ENCODE results near the gene GHITM.
A peak's percentile ranks its signal among the peaks of the same experiment; 100 is the strongest.
"Not testable (repeated sequence)": the region's sequence is repeated elsewhere in the genome, so short reads cannot be mapped to it uniquely, and the experiment has no call there.

The GHITM gene

DNA sequence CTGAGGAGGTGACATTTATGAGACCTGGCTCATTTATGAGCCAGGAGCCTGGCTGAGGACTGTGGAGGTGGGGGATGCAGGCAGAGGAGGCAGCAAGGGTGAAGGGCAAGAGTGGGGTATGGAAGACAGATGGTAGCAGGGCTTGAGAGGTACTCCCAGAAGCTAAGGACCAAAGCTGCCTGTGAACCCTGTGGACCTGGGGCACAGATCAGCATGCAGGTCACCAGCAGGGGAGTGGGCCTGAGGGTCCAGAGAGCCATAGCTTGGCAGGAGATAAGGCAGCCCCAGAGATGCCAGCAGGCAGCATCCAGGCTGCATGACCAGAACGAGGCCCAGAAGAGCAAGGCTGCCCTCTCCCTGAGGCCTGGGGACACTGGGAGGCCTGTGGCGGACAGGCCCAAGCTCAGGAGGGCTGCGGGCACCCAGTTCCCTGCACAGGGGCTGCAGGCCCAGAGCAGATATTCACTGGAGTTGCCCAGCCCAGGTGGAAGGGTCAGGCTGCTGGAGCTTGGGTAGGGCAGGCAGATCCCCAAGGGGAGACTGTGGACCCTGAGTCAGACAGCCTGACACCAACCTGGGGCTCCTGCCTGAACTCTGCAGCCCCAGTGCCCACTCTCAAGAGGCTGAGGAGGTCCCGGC is 37.6 kb downstream of the GHITM start:
- DNase-seq (ENCODE audit: low read depth in 3 of 3), result no peak

DNA sequence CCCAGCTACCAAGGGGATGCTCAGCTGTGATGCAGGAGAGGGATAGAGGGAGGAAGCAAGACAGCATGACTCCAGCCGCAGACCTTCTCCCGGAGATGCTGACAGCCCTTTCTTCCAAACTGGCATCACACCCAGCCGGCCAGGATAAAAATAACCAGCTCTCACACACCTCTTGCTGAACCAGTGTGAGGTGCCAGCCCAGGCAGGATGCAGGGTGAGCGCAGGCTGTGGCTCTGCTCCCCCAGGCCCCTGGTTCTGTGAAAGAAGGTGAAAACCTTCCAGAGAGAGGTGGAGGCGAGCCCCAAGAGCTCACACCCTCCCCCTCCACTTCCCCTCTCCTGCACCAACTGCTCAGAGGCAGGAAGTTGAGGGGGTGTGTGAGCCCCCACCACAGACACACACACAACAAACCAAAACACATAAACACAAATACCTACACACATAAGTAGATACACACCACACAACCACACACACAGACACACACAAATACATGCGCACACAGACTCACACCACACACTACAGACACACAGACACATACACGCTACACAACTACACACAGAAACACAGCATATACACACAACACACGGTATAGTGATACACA is 38.3 kb downstream of the GHITM start:
- DNase-seq (ENCODE audit: low read depth in 3 of 3), result peak in 1 of 3 experiments; percentile 11

DNA sequence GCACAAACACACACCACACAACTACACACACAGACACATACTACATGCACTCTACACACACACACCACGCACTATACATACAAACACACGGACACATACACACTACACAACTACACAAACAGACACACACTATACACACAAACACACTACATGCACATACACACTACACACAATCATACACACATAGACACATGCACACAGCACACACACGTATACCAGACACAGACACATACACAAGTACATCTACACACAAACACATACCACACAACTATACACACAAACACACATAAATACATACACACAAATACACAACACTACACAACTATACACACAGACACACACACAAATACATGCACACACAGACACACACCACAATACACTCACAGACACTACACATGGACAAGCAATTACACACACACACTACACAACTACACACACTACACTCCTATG is 38.9 kb downstream of the GHITM start:
- no peak for DNase-seq (ENCODE audit: low read depth in 3 of 3)

DNA sequence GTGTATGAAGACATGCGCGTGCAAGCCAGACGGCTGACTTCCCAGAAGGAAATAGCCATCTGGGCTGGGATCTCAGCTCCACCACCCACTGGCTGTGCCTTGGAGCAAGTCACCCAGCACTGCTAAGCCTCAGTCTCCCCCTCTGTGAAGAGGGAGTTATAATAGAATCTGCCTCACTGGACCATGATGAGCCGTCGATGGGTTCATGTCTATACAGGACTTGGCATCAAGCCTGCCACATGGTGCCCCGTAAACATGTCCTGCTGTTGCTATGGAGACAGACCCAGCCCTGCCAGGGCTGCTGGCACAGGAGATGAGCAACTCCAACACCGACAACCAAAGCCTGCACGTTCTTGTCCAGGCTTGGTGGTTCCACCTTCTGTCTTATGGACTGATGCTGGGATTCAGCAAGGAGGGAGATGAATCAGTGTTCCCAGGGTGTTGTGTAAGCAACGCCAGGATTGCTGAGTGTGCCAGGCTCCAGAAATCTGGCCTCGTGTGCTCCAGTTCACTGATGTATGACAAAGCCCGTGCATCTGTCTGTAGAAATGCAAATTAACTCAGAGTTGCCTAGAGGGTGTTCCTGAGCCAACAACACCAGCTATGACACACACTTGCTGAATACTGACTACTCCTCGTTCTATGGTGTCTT is 39.9 kb downstream of the GHITM start:
- DNase-seq (ENCODE audit: low read depth in 3 of 3), result no peak

DNA sequence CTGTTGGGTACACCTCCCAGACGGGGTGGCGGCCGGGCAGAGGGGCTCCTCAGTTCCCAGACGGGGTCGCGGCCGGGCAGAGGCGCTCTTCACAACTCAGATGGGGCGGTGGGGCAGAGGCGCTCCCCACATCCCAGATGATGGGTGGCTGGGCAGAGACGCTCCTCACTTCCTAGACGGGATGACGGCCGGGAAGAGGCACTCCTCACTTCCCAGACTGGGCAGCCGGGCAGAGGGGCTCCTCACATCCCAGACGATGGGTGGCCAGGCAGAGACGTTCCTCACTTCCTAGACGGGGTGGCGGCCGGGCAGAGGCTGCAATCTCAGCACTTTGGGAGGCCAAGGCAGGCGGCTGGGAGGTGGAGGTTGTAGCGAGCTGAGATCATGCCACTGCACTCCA is 41.1 kb downstream of the GHITM start:
- DNase-seq (ENCODE audit: low read depth in 3 of 3), result not testable (repeated sequence)

DNA sequence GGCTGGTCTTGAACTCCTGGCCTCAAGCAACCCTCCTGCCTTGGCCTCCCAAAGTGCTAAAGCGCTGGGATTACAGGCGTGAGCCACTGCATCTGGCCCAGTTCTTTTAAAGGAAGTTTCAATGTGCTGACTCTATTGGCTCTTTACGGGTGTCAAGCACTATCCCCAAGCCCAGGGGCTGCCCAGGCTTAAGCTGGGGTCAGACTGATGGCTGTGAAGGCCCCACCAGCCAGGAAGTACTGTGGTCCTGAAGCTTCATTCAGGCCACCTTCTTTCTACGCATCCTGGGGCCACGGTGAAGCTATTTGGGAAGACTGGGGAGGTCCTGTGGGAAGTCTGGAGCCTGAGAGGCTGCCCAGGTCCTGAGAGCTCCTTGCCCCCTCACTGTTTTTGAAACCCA is 42.3 kb downstream of the GHITM start:
- no peak for DNase-seq (ENCODE audit: low read depth in 3 of 3)

DNA sequence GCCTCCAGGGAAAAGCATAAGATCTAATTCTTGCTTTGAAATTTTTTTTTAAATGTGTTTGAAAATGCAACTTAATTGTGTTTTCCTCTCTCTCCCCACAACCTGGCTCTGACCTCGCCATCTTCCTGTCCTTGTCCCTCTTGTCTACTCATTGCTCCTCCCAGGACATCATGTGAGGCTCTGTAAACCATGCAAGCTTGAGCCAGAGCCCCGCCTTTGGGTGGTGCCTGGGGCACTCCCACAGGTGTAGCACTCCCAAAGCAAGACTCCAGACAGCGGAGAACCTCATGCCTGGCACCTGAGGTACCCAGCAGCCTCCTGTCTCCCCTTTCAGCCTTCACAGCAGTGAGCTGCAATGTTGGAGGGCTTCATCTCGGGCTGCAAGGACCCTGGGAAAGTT is 45.2 kb downstream of the GHITM start:
- no peak for DNase-seq (ENCODE audit: low read depth in 3 of 3)

DNA sequence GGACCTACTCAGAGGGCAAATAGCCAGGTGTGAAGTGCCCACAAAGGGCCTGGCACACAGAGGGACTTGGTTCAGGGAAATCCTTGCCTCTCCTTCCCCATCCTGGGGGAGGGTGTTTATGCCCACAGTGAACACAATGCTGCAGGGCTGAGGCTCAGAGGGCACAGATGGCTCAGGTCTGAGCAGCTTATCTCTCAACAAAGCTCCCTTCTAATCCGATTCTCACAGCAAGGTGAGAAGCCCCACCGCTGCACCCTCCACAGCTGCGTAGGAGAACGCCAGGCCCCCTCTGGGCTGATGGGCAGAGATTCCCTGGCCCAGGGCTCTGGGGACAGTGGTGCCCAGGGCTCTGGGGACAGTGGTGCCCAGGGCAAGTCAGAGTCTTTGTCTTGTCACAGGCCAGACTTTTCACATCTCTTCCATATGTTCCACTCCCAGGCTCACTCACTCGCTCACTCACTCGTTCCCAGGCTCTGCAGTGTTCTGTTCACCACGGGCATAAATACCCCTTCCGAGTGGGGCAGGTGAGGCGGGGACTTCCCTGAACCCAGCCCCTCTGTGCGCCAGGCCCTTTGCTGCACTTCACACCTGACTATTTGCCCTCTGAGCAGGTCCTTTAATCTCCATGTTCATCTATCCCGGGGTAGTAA is 46.3 kb downstream of the GHITM start:
- DNase-seq (ENCODE audit: low read depth in 3 of 3), result no peak

DNA sequence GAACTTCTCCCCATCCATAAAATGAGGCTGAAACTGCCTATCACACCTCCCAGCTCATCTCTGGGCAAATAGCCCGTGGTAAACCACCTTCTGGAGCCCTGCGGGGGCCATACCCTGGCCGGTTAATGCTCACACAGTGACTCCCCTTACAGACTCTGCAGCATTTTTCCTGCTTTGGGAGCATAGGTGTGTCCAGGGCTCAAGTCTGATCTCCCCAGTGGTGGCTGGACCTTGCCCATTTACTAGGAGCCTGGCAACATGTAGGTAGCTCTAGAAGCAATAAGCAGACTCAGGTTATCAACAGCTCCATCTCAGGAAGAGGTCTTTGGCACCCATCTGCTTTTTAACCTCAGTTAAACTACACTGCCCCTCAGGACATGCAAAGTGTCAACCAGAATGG is 49.5 kb downstream of the GHITM start:
- no peak for DNase-seq (ENCODE audit: low read depth in 3 of 3)

DNA sequence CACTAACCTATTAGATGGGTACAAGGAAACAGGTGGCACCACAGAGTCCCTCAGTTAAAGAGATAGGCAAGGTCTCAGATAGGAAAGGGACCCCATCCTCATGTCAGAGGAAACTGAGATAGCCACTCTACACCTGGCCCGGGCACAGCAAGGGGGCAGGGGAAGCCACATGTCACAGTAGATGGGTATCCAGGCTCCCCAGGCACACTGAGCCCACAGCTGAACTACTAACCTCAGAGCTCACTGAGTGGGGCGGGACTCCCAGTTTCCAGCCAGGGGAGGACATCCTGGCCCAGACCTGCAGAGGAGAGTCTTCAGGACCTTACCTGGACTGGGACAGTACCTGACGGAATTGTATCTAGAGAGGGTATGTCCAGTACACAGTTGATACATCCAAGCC is 51.3 kb downstream of the GHITM start:
- DNase-seq (ENCODE audit: low read depth in 3 of 3), result no peak

DNA sequence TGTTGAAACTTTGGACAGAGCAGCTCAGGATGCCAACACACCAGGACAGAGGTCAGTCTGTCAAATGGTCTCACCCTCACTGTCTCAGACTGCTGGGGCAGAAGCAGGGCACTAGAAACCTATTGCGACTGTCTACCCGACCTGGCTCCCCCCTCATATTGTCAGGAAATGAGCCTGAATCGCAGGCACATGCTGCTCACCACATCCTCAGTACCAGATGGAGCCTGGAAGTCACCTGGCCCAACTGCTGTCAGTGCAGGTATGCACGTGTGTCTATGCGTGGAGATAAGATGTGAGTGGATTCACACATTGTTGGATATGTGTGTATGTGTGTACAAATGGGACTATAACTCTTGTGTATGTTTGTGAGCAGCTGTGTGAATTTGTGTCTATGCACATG is 51.8 kb downstream of the GHITM start:
- no peak for DNase-seq (ENCODE audit: low read depth in 3 of 3)

DNA sequence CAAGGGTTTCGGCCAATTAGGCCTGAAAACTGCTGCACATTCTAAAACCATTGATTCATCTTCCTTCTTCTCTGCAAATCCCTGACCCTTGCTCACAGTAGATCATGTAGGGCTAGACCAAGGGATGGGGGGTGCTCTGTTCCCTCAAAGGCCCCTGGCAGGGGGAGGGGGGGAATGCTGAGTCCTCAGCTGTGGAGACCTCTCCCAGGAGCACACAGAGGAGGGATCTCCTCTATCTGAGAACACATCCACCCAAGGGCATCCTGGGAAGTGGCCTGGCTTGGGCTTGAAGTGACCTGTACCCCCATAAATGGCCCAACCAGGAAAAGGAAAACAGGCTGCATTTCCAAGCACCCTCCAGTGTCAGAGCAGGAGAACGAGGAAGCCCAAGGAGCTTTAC is 54.0 kb downstream of the GHITM start:
- DNase-seq (ENCODE audit: low read depth in 3 of 3), result no peak

DNA sequence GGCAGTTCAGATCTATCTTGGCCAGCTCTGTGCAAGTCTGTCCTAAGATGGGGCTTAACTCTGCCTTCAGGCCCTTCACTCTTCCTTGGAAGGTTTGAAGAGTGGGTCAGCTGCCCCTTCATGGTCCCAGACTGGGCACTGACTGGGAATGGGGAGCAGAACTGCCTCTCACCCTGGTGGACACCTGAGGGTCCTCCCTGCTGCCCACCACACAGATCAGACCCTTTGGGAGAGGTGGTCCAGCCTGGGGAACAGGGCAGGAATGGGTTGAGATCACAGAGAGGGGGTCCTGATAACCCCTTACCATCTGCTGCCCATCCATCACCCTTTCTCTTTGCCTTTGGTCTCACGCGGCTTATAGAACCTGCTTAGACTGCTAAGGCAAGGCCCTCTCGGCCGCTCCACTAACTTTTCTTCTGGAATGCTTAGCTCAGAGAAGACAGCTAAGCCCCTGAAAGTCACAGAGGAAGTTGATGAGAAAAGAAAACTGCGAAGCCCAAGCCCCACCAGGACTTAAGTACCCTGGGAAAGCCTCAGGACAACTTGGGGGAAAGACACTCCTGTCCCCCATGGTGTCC is 54.6 kb downstream of the GHITM start:
- DNase-seq (ENCODE audit: low read depth in 3 of 3), result no peak

DNA sequence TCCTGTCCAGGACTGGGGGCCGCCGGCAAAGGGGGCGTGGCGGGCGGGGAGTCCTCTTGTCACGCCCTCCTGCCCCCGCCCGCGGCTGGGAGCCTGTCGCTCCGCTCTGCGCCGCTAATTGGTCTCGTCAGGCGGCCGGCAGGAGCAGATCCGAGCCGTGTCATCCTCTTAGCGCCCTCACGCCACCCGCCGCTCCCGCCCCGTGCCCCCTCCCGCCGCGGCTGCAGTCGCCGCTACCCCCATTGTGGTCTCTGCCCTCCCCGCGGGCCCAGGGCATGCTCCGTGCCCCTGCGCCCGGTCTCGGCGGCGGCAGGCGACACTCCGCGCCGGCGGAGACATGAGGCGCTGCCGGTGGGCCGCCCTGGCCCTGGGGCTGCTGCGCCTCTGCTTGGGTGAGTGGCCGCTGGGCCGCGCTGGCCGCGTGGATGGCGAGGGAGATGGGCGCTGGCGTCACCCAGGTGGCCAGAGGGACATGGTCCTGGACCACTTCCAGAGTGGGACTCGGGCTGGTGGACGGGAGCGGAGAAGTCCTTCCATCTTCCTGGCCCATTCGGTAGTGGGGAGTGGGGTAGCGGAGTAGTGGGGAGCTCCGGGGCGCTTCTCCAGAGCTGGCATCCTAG is 55.2 kb downstream of the GHITM start, which contains the start of gene CDHR1:
CDHR1 (plus strand) TSS at position 114 of the 620 bp plus-strand sequence; CDS start at position 338, 224 bp downstream.
- DNase-seq (ENCODE audit: low read depth in 3 of 3), result peak in 1 of 3 experiments; percentile 34

DNA sequence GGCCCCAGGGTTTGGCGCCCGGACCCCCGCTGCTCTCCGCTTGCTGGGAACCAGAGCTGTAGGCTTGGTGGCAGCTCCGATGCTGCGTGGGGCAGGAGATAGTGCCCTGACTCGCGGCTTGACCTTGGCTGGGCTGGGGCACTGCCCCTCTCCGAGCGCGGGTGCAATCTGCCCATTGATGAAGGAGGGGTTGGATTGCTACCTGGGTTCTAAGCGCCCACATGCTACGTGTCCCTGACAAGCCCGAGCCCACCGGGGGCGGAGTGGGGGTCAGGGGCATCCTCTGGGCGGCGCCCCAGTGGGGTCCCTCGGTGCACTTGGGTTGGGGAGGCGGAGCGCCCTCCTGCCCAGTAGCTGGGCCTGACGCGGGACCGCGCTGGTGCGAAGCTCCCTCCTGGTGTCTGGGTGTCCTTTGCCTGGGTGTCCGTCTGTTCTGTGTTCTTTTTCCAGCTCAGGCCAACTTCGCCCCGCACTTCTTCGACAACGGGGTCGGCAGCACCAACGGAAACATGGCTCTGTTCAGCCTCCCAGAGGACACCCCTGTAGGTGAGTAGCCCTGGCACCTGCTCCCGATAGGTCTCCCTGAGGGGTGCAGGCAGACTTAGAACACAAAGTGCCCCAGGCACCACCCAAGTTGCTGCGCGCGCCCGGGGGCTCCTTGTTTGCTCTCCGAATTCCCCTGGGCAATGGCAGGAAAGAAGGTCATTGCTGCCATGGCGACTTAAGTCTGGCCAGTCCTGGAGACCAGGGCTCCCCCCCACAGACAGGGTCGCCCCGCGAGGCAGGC is 55.9 kb downstream of the GHITM start:
- no peak for DNase-seq (ENCODE audit: low read depth in 3 of 3)

DNA sequence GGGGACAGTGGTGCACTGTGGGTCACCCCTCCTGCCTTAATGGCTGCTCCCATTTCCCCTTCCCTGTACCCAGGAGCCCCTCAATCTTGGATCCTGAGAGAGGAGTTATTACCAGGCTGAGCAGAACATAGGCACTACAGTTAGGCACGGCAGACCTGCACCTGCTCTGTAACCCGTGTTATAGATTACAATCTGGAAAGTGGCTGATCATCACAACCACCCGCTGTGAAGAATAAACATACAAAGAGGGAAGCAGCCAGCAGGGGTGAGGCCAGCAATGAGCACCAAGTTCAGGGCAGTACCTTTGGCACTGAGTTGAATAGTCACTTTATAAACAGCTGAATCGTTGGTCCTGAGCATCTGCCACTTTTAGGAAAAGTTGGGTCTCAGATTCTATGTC is 56.8 kb downstream of the GHITM start:
- DNase-seq (ENCODE audit: low read depth in 3 of 3), result no peak

DNA sequence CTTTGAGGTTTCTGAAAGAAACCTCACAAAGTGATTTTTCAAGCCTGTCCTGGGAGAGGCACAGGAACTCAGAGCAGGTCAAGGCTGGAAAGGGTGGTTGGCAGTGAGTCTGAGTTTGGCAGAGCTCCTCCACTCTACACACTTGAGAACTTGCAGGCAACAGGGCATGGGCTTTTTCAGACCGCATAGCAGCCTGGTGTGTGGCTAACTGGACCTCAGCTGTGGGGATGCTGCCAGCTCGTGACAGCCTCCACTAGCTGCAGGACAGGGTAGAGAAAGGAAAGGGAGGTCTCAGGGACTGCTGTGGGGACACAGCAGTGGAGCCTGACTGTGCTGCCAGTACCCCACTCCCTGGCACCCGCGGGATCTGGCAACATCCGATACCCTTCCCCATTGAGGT is 57.6 kb downstream of the GHITM start:
- no peak for DNase-seq (ENCODE audit: low read depth in 3 of 3)

DNA sequence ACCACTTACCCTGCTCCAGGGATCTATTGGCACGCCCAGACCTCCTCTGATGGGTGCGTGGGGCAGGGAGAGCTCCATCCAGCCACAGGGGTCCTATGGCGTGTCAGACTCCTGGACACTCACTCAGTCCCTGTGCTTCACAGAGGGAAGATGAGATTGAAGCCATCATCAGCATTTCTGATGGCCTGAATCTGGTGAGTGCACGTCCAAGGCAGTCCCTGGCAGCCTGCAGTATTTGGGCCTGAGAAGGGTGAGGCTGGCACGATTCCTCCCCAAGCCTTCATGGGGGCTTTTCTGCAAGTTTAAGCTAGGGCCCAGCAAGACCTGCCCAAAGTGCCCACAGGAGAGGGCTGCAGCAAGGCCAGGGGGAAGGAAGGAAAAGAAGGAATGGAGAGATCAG is 58.3 kb downstream of the GHITM start:
- no peak for DNase-seq (ENCODE audit: low read depth in 3 of 3)

DNA sequence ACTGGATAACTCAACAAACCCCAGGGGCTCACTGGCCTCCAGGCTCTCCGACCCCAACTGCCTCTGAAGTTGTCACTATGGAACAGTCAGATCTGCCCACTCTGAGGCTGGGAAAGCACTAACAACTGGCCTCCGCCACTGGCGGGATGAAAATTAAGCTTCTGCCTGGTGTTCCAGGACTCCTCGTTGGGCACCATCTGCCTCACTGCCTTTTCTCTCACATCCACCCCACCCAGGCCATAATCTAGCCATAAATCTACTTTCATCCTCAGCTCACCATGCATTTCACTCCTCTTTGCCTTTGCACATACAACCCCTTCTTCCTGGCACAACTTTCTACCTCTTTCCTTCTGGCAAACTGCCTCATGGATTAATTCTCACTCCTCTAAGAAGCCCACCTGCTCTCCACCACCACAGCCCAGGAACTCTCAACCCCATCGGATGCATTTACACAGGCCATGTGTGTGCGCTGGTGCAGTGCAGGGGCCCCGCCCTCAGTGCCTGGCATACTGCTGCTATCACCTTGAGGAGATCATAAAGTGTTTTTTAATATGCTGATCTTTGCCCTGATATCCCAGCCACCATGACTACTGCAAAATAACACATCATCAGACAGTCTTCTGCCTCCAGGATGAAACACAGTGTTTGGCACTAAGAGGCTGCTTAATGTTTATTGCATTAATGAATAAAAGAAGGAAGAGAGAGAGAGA is 59.1 kb downstream of the GHITM start:
- DNase-seq (ENCODE audit: low read depth in 3 of 3), result no peak

DNA sequence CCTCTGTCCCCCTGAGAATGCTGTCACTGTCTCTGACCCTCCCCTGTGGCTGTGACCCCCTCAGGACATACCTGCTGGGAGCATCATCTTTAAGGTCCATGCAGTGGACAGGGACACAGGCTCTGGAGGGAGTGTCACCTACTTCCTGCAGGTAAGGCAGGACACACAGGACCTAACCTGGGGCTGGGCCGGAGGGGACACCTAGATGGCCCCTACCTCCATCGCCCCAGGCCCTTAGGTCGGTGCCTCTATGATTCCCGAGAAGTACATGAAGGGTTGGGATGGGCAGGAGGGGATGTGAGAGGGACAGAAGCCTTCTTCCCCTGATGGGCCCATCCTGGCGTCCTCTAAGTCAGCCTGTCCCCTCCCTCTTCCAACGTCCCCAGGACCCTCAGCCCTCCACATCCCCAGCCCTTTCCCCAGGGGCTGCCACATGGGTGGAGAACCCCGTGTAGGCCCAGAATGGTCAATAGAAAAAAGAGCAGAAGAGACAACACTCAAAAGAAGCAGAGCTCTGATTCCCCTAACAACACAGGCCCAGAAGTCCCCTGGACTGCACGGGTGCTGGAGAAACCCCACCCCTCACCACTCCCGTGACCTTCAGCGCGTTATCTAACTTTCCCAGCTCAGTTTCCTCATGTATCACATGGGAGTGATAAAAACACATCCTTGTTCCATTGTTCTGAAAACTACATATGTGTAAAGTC is 61.4 kb downstream of the GHITM start:
- DNase-seq (ENCODE audit: low read depth in 3 of 3), result no peak
